Esophagus squamous epithelium (tissue), 4 donors: ENCODE results near the gene QPRT.

Experiments
- CTCF ChIP-seq, 6 experiments: fragments of 450-650 bp in 4 of 6; fragments of 200-600 bp in 2 of 6; sonication (generic) in 2 of 6; IDR thresholded peaks; one replicate each; pipeline ENCODE4 v1.5.1; 2016 to 2019; ENCODE audit warnings: antibody characterized with exemption in 6 of 6, mild to moderate bottlenecking in 4 of 6, moderate library complexity in 4 of 6
- POLR2A ChIP-seq, 4 donors: fragments of 450-650 bp; IDR thresholded peaks; one replicate each; pipeline ENCODE4 v1.6.1; 2017; ENCODE audit warnings: antibody characterized with exemption in 4 of 4, mild to moderate bottlenecking in 4 of 4, moderate library complexity in 3 of 4

DNA sequence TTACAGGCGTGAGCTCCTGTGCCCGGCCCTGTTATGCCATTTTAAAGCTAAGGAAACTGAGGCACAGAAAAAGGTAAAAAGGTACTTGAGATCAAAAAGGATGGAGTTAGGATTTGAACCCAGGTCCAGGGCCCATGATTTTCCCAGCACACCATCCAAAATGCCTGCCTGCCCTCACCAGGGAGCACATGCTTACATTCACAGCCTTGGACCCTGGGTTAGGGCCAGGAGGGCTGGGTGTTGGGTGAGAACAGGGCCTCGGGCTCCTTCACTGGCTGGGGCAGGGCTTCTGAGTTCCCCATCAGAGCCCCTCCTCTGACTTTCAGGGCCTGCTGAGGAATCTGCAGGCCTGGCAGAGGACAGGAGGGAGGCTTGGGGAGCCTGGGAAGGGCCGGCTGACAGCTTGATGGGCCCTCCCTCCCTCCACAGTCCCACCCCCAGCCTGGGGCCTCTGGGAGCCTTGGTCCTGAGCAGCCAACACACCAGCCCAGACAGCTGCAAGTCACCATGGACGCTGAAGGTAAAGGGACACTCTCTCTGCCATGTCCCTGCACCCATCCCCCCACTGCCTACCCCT, at the start of gene QPRT:
- TF ChIP-seq CTCF (IDR thresholded peaks at IDR 0.05) = no peak
- TF ChIP-seq POLR2A (IDR thresholded peaks at IDR 0.05) = no peak
